GM12892 (cell line): ENCODE results near the gene EXOC6B.

ENCODE experiments used
- DNase-seq: peaks from one replicate; pipeline ENCODE4 v3.0.0; 2011; ENCODE audit not compliant: insufficient read length
- FAIRE-seq: peaks from 2 replicates; lab custom pipeline; 2011; peaks lifted over from hg19 to GRCh38; lab: Jason Lieb, UNC
- POLR2A ChIP-seq: IDR thresholded peaks from 2 replicates; pipeline ENCODE4 v1.6.1; 2011; ENCODE audit warnings: low read depth, low read length, control low read depth
- POLR2AphosphoS5 ChIP-seq: IDR thresholded peaks from 2 replicates; pipeline ENCODE4 v1.6.1; 2011; ENCODE audit warnings: low read depth, low read length, control low read depth
- TAF1 ChIP-seq: IDR thresholded peaks from 2 replicates; pipeline ENCODE4 v1.6.1; 2011; ENCODE audit warnings: low read depth, mild to moderate bottlenecking, control low read depth, low read length, borderline replicate concordance

Gene EXOC6B

GRCh38 chr2:72827966-72828646 is 2.3 kb upstream of the EXOC6B start:
- TF ChIP-seq TAF1, result no peak
- TF ChIP-seq POLR2A, result no peak
- TF ChIP-seq POLR2AphosphoS5, result no peak
- FAIRE-seq (no peak), DNase-seq (no peak)

DNA sequence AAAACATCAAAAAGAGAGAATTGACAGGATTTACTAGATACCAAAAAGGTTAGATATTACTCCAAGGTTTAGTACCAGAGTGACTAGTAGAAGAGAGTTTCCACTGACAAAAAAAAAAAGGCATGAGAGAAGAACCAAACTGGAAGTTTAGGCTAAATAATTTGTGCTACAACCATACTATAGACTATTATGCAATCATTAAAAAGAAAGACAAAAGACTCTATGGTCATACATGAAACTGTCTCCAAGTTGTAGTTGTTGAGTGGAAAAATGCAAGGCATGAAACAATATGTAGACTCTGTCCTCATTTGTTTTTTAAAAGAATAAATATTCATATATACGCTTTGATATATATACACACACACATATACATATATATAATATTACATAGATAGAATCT is 1.7 kb upstream of the EXOC6B start:
- TF ChIP-seq POLR2AphosphoS5, result no peak
- no peak for TF ChIP-seq POLR2A
- TF ChIP-seq TAF1, result no peak
- no peak for DNase-seq
- no peak for FAIRE-seq

DNA sequence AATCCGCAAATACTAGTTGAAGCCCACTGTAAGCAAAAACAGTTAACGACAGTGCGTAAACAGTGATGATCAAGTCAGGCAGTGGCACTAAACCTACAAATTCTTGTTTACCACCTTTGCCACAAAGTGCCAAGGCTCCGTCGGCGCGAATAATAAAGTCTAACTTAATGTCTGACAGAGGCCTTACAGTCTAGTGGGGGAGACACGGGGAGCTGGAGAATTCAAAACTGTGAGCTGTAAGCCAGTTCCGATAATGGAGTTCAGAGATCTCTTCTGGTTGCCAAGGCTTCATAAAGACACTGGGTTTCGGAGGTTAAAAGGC is 284 bp upstream of the EXOC6B start:
- DNase-seq, result no peak
- FAIRE-seq, result no peak
- TF ChIP-seq TAF1 (no peak), POLR2A (no peak), POLR2AphosphoS5 (no peak)

GRCh38 chr2:72824224-72824842 is 1.5 kb downstream of the EXOC6B start:
- TF ChIP-seq POLR2A (no peak), TAF1 (no peak), POLR2AphosphoS5 (no peak)
- no peak for FAIRE-seq
- no peak for DNase-seq

- no peak for TF ChIP-seq TAF1
- TF ChIP-seq POLR2AphosphoS5, result no peak
- no peak for TF ChIP-seq POLR2A
- FAIRE-seq (no peak), DNase-seq (no peak)
These were observed 3.0 kb downstream of the EXOC6B start for GRCh38 chr2:72822794-72823193.

DNA sequence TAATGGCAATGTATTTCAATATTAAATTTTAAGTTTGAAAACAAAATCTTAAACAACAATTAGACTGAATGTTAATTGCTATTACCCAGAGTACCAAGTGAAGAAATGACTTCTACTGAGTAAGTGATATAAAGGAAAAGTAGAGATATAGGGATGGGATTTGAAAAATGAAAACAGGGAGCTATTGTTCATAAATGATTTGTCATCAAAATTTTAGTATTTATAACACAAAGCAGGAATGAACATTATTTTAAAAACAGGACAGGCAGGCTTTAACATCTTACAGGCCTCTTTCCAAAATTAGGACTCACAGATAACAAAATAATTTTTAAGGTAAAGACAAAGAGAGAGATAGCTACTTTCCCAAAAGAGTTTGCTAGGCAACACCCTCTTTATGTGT is 3.9 kb downstream of the EXOC6B start:
- FAIRE-seq, result no peak
- DNase-seq, result no peak
- no peak for TF ChIP-seq POLR2A
- no peak for TF ChIP-seq POLR2AphosphoS5
- no peak for TF ChIP-seq TAF1

- FAIRE-seq, result no peak
- no peak for TF ChIP-seq TAF1
- TF ChIP-seq POLR2A, result no peak
- DNase-seq, result no peak
These were observed 4.7 kb downstream of the EXOC6B start for GRCh38 chr2:72821118-72821517.

DNA sequence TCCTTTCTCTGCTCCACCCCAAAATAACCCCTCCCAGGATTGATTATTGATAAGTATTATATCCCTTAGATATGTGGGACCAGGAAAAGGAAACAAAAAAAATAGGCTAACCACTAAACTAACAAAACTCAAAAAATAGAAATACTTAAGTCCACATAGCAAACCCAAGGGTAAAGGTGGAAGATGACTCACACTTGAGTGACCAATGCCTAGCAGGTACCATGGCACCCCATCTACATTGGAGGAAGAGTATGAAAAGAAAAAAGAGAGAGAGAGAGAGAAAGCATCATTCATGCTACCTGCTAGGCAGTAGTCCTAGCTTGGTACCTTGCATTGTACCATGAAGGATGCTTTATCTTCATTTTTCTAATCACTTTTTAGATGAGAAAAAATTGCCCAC is 6.3 kb downstream of the EXOC6B start:
- TF ChIP-seq POLR2AphosphoS5 (no peak), POLR2A (no peak)
- FAIRE-seq, result no peak

GRCh38 chr2:72815655-72816278 is 10.1 kb downstream of the EXOC6B start:
- FAIRE-seq (no peak), DNase-seq (no peak)
- TF ChIP-seq POLR2AphosphoS5, result no peak
- TF ChIP-seq POLR2A, result no peak
- no peak for TF ChIP-seq TAF1

More for the DNA sequence above, 6.3 kb downstream of the EXOC6B start:
- DNase-seq, result no peak

- no peak for DNase-seq
- TF ChIP-seq POLR2AphosphoS5 (no peak), POLR2A (no peak), TAF1 (no peak)
- FAIRE-seq, result no peak
These were observed 12.0 kb downstream of the EXOC6B start for GRCh38 chr2:72813841-72814240.

DNA sequence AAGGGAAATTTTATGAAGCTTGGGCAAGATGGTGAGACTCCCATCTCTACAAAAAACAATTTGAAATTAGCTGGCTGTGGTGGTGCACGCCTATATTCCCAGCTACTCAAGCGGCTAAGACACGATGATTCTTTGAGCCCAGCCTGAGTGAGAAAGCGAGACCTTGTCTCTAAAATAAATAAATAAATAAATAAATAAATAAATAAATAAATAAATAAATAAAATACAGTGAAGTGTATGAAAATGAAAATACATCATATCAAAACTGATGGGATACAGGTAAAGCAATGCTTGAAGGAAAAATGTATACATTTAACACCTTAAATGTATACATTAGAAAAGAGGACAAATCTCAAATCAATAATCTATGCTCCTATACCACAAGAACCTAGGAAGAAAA is 15.7 kb downstream of the EXOC6B start:
- TF ChIP-seq POLR2AphosphoS5 (no peak), POLR2A (no peak), TAF1 (no peak)
- DNase-seq (no peak), FAIRE-seq (no peak)

DNA sequence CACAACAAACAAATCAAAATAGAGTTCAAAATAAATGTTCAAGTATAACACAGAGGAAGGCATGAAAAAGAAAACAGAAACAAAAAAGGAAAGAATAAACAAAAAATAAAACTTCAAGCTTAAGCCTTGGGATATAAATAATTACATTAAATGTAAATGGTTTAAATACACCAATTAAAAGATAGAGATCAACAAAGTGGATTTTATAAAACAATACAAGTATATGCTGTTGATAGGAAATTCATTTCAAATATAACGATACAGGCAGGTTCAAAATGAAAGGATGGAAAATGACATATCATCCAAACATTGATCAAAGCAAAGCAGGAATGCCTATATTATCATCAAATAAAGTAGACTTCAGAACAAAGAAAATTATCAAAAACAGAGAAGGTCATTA is 16.7 kb downstream of the EXOC6B start:
- TF ChIP-seq POLR2AphosphoS5, result no peak
- TF ChIP-seq POLR2A, result no peak
- no peak for TF ChIP-seq TAF1
- DNase-seq (no peak), FAIRE-seq (no peak)
